Stimulated activated CD4-positive, alpha-beta T cell treated with anti-CD3 and anti-CD28 coated beads, Interleukin-4, amount 100 ng/mL, for 4 hours (primary cell): ENCODE results near the gene ROBO4.

Source experiments
- DNase-seq, 2 experiments: peaks; one replicate each; pipeline ENCODE4 v3.0.0-alpha.2; 2020

ROBO4 gene

DNA sequence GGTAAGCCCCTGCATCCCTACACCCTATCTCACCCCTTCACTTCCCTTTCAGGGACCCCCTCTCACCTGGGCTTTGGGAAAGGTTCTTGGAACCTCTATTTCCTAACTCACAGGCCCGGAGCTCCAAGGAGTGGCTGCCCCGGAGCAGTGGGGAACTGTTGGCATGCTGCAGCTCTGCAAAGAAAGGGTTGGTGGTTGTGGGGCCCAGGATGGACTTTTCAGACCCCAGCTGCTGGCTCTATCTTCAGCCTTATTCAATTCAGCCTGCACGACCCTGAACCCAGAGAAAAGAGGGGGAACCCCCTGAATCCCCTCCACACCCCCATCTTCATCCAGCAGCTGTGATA, 10.0 kb downstream of the ROBO4 start:
- no peak for DNase-seq

DNA sequence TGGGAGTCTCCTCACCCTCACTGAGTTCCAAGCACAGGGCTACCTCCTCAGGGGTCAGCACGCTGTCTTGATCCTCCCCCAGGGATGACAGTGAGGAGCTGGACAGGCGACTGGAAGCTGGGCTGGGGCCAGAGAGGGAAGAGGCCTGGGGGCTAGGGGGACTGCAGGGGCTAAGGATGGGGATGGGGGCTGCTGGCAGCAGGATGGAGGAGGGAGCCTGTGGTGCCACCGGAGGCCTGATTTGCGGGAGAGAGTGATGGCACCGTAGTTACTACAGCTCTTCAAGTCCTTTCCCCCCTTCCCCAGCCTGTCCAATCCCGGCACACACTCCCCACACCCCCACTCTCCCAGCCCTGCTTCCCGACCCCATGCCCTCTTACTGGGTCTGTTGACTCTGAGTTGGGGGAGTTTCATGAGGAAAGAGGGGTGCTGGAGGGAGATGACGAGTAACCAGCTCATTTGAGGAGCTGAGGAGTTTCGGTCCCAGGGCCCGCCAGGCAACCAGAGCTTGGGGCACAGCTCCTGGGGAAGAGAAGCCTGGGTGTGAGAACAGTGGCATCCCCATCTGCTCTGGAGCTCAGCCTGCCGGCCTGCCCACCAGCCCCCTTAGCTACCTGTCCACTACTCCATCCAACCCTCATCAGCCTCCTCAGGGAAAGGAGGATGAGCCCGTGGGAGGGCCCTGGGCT, 10.5 kb downstream of the ROBO4 start:
- DNase-seq = no peak

DNA sequence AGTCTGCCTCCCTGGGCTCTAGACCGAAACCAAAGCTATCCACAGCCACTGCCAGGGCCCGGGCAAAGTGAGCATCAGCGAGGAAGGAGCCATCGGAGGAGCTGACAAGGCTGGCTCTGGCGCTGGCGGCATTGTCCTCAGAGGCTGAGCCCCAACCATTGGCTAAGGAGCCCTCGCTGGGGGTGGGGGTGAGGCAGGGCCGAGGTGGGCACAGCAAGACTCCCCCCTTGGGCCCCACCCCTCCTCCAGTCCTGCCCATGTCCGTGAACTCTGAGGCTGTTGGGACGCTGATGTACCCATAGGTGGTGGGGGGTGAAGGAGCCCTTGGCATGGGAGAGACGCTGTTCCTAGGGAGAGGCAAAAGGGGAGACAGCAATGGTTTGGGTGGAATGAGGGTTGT, 11.2 kb downstream of the ROBO4 start:
- DNase-seq = no peak

DNA sequence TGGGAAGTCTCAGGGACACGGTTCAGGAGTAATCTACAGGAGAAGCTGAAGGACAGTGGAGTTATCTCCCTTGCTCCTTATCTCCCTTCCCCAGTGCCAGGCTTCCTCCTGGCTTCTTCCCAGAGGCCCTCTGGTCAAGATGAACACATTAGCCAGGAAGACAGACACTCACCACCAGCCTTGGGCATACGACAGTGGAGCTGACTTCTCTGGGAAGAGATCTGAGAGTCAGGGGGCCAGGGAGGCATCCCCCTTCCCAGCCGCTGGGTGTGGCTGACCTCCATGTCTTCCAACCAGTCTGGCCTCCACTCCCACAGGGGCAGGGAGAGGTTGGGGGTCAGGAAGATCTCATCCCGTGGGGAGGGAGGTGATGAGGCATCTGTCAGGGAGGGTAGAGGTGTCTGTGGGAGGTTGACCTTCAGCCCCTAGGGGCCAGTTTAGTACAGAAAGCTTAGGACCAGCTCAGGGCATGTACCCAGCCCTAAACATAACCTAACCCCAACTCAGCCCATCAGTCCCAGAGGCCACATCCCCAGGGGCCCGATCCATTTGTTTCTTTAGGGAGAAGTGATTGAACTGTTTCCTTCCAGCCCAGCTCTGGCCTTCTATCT, 12.7 kb downstream of the ROBO4 start:
- no peak for DNase-seq

DNA sequence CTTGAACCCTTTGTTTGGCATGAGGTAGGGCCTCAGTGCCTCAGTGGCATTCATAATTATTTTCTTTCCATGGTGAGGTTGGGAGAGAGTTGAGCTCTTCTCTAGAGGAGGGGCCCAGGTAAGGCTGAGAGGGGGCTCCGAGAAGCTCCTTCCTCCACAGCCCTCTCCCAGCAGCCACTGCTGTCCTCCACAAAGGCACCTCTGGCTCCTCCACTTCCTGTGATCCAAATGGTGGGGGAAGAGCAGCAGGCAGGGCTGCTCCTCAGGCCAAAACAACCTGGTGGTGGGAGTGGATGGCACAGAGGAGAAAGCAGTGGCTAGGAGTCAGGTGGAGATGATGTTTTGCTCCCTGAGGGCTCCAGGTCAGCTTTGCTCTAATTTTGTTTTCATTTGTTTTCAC, 13.3 kb downstream of the ROBO4 start:
- DNase-seq = no peak

DNA sequence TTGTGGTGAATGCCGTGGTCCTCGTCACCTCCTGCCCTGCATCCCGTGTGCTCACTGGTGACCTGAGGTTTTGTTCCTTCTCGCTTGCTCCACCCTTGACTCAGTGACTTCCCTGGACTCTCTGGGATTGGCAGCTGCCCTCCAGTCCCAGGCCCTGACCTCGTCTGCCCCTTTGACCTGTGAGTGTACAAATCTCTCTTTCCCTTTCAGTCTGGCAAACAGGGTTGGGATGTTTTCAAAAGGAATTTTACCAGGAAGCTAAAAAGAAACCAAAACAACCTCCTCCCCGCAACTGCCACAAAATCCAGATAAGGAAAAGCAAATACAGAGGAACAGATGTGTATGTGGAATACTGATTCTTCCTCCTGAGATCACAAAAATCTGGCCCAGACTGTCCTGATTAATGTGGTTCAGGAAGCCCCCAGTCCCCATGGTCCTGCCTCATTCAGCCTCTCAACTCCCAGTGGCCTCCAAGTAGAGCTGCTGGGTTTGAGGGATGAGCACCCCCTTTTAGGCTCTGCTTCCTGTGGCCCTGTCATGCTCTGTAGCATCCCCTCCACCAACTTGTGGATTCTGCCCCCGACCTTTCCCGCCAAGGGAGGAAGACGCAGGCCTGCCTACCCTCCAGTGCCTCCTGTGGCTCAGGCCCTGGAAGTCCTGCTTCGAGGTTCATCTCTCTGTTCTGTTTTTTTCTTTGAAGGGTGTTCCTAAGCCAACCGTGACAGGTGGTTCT, 15.2 kb downstream of the ROBO4 start:
- no peak for DNase-seq

DNA sequence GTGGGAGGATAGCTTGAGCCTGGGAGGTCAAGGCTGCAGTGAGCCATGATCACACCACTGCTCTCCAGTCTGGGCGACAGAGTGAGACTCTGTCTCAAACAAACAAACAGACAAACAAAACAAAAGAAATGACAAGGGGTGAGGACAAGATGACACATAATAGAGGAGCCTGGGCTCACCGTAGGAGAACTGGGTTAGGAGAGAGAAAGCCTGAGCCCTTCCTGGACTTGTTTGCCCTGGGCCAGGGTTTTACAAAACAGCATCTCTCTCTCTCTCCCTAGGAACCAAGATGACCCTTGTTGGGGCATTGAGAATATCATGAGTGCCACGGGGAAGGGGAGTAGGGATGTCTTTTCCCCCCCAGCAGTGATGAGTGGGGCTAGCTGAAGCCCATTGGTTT, 16.7 kb downstream of the ROBO4 start:
- no peak for DNase-seq

DNA sequence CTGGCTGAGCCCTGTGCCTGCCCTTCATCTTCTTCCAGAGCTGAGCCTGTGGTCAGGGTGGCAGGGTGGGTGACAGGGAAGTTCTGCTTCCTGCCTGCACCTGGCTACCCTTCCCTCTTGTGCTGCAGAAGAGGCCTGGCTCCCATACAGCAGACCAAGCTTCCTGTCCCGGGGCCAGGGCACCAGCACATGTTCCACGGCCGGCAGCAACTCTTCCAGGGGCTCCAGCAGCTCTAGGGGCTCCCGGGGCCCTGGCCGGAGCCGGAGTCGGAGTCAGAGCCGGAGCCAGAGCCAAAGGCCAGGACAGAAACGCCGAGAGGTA, 17.4 kb downstream of the ROBO4 start:
- no peak for DNase-seq

DNA sequence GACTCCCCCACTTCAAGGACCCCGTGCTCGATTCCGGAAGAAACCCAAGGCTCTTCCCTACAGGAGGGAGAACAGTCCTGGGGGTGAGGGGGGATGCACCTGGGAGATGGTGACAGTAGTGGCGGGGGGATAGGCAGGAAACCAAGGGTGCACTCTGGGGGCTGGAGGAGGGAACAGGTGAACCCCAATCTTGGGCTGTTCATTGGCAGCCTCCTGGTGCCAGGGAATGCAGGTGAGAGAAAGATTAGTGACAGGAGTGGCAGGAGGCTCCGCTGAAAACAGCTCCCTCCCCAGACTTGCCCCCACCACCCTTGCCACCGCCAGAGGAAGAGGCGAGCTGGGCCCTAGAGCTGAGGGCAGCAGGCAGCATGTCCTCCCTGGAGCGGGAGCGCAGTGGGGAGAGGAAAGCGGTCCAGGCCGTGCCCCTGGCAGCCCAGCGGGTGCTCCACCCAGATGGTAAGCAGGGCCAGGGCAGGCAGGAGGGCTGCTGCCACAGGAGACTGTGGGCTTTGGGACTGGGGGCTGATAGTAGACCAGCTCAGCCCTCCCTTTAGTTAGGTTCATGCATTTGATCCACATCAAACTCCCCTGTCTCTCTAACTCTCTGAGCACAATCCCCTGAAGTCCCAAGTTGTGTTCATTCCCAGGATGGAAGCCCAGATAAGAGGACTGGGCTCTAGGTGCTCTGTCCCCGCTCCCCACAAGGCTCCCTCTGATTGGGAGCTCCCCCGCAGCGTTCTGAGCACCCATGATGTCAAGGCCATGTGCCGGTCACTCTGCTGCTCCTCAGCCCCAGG, 18.0 kb downstream of the ROBO4 start:
- DNase-seq = no peak

DNA sequence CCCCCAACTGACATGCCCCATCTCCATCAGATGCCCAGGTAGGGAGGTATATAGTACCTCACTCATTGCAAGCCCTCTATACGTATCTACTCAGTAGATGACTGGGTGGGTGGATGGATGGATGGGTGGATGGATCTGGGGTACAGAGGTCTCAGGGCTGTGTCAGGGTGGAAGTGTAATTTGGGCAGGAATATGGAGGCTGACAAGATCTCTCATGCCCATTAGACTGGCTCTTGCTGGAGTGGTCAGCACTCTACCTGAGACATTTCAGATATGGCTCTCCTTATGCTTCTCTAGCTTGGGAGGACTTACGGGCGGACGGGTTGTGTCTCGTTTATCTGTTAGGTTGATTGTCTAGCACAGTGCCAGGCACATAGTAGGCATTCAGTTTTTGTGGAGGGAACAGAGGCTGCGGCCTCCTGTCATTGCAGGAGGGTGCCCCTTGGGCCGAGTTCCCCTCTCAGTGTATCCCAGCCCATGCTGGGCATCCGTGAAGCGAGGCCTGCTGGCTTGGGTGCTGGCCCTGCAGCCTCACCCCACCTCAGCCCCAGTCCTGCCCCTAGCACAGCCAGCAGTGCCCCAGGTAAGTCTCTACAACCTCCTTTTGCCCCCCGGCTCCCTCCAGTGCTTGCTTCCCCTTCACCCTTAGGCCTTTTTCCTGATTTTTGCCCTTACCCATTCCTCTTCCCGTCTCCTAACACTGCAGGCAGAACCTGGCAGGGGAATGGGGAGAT, 18.7 kb downstream of the ROBO4 start:
- no peak for DNase-seq

DNA sequence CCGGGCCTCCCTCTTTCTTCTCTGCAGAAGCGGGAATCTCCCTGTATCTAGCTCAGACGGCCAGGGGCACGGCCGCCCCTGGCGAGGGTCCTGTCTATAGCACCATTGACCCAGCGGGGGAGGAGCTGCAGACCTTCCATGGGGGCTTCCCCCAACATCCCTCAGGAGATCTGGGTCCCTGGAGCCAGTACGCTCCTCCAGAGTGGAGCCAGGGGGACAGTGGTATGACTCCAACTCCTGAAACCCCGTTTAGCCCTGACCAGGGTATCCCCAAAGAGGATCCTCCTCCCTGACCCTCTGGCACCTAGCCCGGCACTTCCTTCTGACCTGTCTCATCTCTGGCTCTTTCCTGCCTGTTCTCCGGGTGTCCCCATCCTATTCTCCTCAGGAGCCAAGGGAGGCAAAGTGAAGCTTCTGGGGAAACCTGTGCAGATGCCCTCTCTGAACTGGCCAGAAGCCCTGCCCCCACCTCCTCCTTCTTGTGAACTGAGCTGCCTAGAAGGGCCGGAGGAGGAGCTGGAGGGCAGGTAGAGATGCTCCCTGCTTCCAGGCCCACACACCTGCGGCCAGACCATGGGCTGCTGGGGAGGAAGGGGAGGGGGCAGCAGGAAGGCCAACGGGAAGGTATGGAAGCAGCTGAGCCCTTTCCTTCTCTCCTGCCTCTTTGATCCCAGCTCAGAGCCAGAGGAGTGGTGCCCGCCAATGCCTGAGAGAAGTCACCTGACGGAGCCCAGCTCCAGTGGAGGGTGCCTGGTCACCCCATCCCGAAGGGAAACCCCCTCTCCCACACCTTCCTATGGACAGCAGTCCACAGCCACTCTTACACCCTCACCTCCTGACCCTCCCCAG, 19.5 kb downstream of the ROBO4 start:
- no peak for DNase-seq

DNA sequence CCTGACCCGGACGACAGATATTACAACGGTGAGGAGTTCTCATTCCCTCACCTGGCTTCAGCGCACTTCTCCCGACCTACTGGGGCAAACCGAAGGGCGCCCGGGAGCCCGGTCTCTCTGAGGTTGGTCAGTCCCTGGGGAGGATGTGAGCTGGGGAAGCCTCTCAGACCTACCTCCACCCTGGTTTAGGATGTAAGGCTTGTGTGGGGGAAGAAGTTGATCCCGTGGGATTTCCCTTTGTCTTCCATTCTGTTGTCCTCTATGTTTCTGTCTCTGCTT, 20.1 kb downstream of the ROBO4 start:
- no peak for DNase-seq

DNA sequence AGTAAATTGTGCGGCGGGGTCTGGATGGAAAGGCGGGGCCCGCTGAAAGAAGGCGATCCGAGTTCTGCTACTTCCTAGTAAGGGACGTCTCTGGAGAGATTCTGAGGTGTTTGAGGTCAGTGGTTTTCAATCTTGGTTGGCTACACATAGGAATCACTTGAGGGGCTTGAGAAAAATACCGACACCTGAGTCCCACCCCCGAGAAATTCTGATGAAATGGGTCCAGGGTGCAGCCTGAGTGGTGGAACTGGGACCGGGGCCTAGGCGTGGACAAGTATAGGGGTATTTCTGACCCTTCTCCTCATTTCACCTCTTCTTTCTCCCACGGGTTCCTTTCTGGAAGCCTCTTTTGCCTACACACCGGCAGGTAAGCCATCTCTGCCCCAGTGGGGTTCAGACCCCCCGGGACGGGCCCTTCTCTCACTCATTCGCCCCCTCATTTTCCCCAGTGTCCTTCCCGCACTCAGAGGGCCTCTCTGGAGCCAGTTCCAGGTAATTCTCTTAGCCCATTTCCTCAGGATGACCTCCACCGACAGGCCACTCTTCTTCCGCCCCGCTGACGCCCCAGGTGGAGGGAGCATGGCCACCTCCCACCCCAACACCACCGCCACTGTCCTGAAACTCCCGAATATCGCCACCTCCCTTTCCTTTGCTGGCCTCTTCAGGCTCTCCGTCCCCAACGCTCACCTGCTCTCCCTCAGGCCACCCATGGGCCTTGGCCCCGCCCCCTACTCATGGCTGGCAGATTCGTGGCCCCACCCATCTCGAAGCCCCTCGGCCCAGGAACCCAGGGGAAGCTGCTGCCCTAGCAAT, 20.6 kb downstream of the ROBO4 start:
- DNase-seq = no peak

DNA sequence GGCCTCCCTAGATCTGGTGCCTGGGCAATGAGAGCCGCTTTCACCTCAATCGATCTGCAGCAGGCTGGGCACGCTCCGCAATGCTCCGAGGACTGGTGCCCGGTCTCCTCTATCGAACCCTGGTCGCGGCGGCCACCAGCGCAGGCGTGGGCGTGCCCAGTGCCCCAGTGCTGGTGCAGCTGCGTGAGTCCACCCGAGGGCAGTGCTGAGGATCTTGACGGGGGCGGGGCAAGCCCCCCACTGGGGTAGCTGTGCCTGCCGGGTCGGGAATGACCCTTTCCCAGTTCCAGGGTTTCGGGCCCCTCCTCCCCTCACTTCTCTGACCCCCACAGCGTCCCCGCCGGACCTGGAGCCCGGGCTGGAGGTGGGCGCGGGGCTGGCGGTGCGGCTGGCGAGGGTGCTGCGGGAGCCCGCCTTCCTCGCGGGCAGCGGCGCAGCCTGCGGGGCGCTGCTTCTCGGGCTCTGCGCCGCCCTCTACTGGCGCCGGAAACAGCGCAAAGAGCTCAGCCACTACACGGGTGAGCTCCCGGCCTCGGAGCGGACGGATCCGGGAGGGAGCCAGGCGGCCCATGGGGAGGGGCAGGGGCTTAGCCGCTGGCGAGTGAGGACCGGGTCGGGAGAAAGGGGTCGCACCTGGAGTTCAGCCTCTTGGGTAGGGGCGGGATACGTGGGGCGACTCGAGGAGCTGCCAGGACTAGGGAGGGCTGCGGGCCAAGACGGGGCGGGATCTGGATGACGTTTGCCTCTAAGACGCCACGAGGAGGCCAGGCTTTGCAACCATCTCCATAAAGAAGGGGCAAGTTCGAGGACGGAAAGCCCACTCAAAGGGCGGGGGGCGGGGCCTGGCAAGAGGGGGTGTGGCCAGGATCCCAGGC, 21.5 kb downstream of the ROBO4 start:
- DNase-seq = peak; percentile 74 to 80

DNA sequence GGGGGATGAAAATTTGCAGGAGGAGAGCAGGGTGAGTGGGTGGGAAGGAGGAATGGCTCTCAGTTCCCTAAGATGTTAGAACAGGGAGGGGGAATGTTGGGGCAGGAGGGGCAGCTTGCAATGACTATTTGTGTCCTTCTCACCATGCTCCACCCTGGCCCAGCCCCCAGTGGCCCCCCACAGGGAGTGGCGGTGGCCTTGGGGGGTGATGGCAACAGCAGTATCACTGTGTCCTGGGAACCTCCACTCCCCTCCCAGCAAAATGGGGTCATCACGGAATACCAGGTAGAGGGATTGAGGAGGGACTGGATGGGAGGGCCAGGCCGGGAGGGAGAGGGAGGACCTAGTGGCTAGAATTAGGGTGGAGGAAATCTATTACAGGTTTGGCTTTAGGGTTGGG, 22.3 kb downstream of the ROBO4 start:
- no peak for DNase-seq

DNA sequence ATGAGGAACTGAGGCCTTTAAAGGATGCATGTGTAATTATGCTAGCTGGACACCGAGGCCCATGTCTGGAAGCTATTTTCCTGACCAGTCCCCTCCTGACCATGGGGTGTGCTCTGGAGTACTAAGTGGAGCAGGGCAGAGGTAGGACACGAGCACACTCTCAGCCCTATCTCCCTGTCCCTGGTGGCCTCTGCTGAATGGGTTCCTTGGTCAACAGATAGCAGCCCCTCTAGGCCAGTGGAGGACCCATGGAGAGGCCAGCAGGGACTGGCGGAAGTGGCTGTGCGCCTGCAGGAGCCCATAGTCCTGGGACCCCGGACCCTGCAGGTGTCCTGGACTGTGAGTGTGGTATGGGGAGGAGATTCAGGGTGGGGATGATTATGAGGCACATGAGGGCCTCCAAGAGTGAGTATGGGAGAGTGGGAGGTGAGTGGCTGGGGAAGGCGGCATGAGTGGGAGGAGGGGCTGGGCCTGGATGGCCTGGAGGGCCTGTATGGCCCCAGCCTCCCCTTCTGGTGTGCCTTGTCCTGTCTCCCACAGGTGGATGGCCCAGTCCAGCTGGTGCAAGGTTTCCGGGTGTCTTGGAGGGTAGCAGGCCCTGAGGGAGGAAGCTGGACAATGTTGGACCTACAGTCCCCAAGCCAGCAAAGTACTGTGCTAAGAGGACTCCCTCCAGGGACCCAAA, 23.0 kb downstream of the ROBO4 start:
- no peak for DNase-seq

DNA sequence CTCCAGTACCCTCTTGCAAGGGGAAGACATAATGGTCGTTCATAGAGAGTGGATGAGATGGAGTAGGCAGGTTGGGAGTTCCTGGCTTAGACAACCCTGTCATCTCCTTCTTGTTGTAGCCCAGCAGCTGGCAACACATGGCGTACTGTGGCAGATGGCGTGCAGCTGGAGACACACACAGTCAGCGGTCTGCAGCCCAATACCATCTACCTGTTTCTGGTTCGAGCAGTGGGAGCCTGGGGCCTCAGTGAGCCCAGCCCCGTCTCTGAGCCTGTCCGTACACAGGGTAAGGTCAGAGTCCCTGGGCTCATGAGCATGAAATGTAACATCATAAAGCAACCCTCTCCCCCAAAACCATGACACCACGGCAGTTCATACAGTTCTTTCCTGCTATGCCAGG, 23.7 kb downstream of the ROBO4 start:
- no peak for DNase-seq

DNA sequence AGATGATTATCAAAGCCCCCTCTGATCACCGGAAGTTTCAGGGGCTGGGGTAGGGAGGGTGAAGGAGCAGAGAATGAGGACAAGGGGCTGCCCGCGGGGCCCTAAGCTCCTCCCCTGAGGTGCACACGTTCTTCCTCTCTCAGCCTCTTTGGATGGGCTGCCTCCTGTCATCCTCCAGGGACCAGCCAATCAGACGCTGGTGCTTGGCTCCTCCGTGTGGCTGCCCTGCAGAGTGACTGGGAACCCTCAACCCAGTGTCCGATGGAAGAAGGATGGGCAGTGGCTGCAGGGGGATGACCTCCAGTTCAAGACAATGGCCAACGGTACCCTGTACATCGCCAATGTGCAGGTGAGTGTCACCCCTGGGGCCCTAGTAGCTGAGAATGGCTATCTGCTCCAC, 24.9 kb downstream of the ROBO4 start:
- DNase-seq = no peak

DNA sequence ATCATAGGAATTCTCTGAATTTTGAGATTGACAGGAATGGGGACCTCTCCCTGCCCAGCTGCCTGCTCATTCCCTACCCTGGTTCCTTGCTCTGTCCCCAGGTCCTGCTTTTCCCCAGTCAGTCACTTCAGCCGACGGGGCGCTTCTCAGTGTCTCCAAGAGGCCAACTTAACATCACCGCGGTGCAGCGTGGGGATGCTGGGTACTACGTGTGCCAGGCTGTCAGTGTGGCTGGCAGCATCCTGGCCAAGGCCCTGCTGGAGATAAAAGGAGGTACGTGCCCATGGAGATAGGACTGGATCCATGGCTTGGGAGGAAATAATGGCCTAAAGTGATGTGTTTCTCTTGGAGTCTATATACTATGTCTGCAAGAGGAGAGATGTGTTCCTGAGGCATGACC, 25.4 kb downstream of the ROBO4 start:
- DNase-seq = no peak

DNA sequence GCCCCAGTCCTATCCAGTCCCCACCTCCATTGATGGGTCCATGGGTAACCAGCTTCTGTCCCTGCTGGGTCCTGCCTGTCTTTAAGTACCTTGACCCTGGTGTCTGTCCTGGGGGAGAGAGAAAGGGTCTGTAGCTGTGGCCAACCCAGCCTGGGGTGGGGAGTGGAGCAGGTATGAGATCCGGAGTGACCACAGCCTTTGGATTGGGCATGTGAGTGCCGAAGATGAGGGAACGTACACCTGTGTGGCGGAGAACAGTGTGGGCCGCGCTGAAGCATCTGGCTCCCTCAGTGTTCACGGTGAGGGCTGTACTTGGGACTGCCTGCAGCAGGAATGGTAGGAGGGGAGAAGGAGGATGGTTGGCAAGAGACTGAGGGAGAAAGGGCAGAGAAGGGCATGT, 27.2 kb downstream of the ROBO4 start:
- DNase-seq = no peak
